Activated CD8-positive, alpha-beta memory T cell treated with anti-CD3 and anti-CD28 coated beads, Interleukin-2, amount 50 U/mL, for 1 hour (primary cell): ENCODE measurements around the gene PCNX1.
"Not testable (repeated sequence)": the region's sequence is repeated elsewhere in the genome, so short reads cannot be mapped to it uniquely, and the experiment has no call there.

Experiments used
- DNase-seq: peaks from one replicate; pipeline ENCODE4 v3.0.0-alpha.2; 2020; ENCODE audit errors: extremely low read depth

The PCNX1 gene

GRCh38 chr14:70916300-70916699 is 9.0 kb downstream of the PCNX1 start:
- no peak for DNase-seq

GRCh38 chr14:70916799-70917198 is 9.5 kb downstream of the PCNX1 start:
- DNase-seq = no peak

- no peak for DNase-seq
These were observed 10.4 kb downstream of the PCNX1 start for GRCh38 chr14:70917633-70918032.

- DNase-seq = no peak
These were observed 12.5 kb downstream of the PCNX1 start for GRCh38 chr14:70919774-70920173.

- no peak for DNase-seq
These were observed 13.3 kb downstream of the PCNX1 start for GRCh38 chr14:70920608-70921007.

- DNase-seq = no peak
These were observed 14.4 kb downstream of the PCNX1 start for GRCh38 chr14:70921669-70922068.

GRCh38 chr14:70924521-70924920 is 17.3 kb downstream of the PCNX1 start:
- no peak for DNase-seq

- DNase-seq = no peak
These were observed 19.1 kb downstream of the PCNX1 start for GRCh38 chr14:70926235-70926830.

- no peak for DNase-seq
These were observed 23.7 kb downstream of the PCNX1 start for GRCh38 chr14:70931008-70931407.

- DNase-seq = no peak
These were observed 26.8 kb downstream of the PCNX1 start for GRCh38 chr14:70934084-70934483.

- no peak for DNase-seq
These were observed 27.4 kb downstream of the PCNX1 start for GRCh38 chr14:70934502-70935134.

- no peak for DNase-seq
These were observed 27.9 kb downstream of the PCNX1 start for GRCh38 chr14:70935135-70935534.

GRCh38 chr14:70939693-70940092 is 32.4 kb downstream of the PCNX1 start:
- DNase-seq = not testable (repeated sequence)

GRCh38 chr14:70941637-70942341 is 34.5 kb downstream of the PCNX1 start:
- not testable (repeated sequence) for DNase-seq

GRCh38 chr14:70942342-70942706 is 35.1 kb downstream of the PCNX1 start:
- no peak for DNase-seq

GRCh38 chr14:70942721-70943120 is 35.5 kb downstream of the PCNX1 start:
- DNase-seq = not testable (repeated sequence)

GRCh38 chr14:70943838-70944237 is 36.6 kb downstream of the PCNX1 start:
- no peak for DNase-seq

GRCh38 chr14:70947739-70948138 is 40.5 kb downstream of the PCNX1 start:
- no peak for DNase-seq

GRCh38 chr14:70952485-70952884 is 45.2 kb downstream of the PCNX1 start:
- DNase-seq = no peak

GRCh38 chr14:70954068-70954467 is 46.8 kb downstream of the PCNX1 start:
- no peak for DNase-seq

- peak; percentile 19 for DNase-seq
These were observed 48.6 kb downstream of the PCNX1 start for GRCh38 chr14:70955543-70956480.

- DNase-seq = no peak
These were observed 49.3 kb downstream of the PCNX1 start for GRCh38 chr14:70956511-70956910.
